ENCODE data around the gene RFFL. TPM values are rescaled to one million over a fixed set of nuclear protein-coding genes. Genes with fewer than 3 reads are reported as not detected.
A peak's percentile ranks its signal among the peaks of the same experiment; 100 is the strongest.
"Not testable (repeated sequence)": the region's sequence is repeated elsewhere in the genome, so short reads cannot be mapped to it uniquely, and the experiment has no call there.

Gene RFFL
- total RNA-seq (2021), result 26.6 to 30.3 TPM (median 27.8 TPM) in 3 replicates
- percentile 67 among the genes with signal in this experiment for Bru-seq, nascent RNA
- long read RNA-seq, experiment 1, full-length matches to known transcripts, result 43 of 97 reads
- long read RNA-seq, experiment 1, partial matches to known transcripts, result 10 of 97 reads
- long read RNA-seq, experiment 1, other reads (novel, unspliced or antisense), result 44 of 97 reads
- long read RNA-seq, experiment 2, full-length matches to known transcripts, result 1 of 24 reads
- long read RNA-seq, experiment 2, partial matches to known transcripts, result 7 of 24 reads
- long read RNA-seq, experiment 2, other reads (novel, unspliced or antisense), result 16 of 24 reads
- long read RNA-seq, experiment 3, full-length matches to known transcripts, result 1 of 1 reads
- long read RNA-seq, experiment 3, partial matches to known transcripts, result 0 of 1 reads
- long read RNA-seq, experiment 3, other reads (novel, unspliced or antisense), result 0 of 1 reads

DNA sequence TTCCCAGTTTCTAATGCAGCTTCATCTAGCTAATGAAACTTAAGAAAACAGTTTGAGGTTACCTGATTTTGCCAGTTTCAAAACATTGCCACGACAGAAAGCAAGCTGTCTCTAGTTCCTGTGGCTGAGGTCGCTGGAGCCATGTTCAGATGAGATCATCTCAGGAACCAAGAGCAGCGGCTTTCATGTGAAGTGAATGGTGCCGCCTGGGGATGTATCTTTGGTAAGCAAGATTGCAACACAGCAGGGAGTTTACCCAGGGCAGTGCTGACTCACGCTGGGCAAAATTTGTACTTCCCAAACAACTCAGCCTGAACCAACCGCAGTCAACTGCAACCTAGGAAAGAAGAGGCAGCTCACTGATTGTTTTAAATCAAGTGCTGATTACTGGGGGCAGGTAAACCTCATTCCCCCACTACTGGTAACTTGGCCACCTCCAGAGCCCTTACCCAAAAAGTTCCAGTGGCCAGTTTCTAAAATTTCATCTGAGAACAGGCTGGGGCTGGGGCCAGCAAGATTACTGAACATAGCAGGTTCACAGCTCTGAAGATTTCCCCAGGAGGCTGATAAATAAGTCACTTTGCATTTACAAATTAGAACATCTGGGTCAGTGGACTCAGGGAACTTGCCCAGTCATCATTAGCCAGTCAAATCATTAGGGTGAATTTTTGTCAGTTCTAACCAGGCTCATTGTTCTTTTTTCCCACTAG lies at the start of gene RFFL:
Gene RFFL (minus strand): TSS at position 194 of the 710 bp plus-strand sequence. CDS start 37,154 bp downstream, outside the sequence.
- Mint-ChIP-seq H3K27me3 (ENCODE audit: low read depth) (no peaks in the 10 kb centered on the region), H3K4me3 (peak within 1 kb of the TSS; percentile 50), H3K36me3 (no peaks in the 10 kb centered on the region), H3K9me3 (no peaks in the 10 kb centered on the region), H3K27ac (peak within 1 kb of the TSS; percentile 99), H3K4me1 (peaks cover 45% of the 10 kb centered on the region)
- peak; percentile 82; the same call in 1 of the 2 replicates for TF ChIP-seq FOXP4 (CRISPR knock-in tag; IDR thresholded peaks at IDR 0.05)
- 0 out of 2 replicates have a peak, but pooled peaks have one; percentile 23 for TF ChIP-seq CREM (CRISPR knock-in tag; IDR thresholded peaks at IDR 0.05)
- peak; percentile 61; the same call in 1 of the 2 replicates for TF ChIP-seq ETV6 (CRISPR knock-in tag; IDR thresholded peaks at IDR 0.05)
- peak; percentile 71; the same call in 1 of the 2 replicates for TF ChIP-seq ZNF423 (CRISPR knock-in tag; IDR thresholded peaks at IDR 0.05)
- no peak for TF ChIP-seq ZNF219 (CRISPR knock-in tag; IDR thresholded peaks at IDR 0.05; ENCODE audit: borderline replicate concordance)
- TF ChIP-seq JUN (CRISPR knock-in tag; IDR thresholded peaks at IDR 0.05), result peak; percentile 27; the same call in 1 of the 2 replicates
- TF ChIP-seq, protein P1, sequence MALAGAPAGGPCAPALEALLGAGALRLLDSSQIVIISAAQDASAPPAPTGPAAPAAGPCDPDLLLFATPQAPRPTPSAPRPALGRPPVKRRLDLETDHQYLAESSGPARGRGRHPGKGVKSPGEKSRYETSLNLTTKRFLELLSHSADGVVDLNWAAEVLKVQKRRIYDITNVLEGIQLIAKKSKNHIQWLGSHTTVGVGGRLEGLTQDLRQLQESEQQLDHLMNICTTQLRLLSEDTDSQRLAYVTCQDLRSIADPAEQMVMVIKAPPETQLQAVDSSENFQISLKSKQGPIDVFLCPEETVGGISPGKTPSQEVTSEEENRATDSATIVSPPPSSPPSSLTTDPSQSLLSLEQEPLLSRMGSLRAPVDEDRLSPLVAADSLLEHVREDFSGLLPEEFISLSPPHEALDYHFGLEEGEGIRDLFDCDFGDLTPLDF (CRISPR knock-in tag; IDR thresholded peaks at IDR 0.05), result no peak
- peak; percentile 70; the same call in 1 of the 2 replicates for TF ChIP-seq GABPB1 (CRISPR knock-in tag; IDR thresholded peaks at IDR 0.05)
- peak; percentile 55; the same call in 1 of the 2 replicates for TF ChIP-seq FOXK1 (CRISPR knock-in tag; IDR thresholded peaks at IDR 0.05)
- no peak for TF ChIP-seq RORB (CRISPR knock-in tag; IDR thresholded peaks at IDR 0.05)
- peak; percentile 96 for TF ChIP-seq NFE2L1 (CRISPR knock-in tag; IDR thresholded peaks at IDR 0.05)
- TF ChIP-seq IRF2 (CRISPR knock-in tag; IDR thresholded peaks at IDR 0.05; ENCODE audit: borderline replicate concordance, low read depth), result no peak
- TF ChIP-seq, protein P2, sequence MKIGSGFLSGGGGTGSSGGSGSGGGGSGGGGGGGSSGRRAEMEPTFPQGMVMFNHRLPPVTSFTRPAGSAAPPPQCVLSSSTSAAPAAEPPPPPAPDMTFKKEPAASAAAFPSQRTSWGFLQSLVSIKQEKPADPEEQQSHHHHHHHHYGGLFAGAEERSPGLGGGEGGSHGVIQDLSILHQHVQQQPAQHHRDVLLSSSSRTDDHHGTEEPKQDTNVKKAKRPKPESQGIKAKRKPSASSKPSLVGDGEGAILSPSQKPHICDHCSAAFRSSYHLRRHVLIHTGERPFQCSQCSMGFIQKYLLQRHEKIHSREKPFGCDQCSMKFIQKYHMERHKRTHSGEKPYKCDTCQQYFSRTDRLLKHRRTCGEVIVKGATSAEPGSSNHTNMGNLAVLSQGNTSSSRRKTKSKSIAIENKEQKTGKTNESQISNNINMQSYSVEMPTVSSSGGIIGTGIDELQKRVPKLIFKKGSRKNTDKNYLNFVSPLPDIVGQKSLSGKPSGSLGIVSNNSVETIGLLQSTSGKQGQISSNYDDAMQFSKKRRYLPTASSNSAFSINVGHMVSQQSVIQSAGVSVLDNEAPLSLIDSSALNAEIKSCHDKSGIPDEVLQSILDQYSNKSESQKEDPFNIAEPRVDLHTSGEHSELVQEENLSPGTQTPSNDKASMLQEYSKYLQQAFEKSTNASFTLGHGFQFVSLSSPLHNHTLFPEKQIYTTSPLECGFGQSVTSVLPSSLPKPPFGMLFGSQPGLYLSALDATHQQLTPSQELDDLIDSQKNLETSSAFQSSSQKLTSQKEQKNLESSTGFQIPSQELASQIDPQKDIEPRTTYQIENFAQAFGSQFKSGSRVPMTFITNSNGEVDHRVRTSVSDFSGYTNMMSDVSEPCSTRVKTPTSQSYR (CRISPR knock-in tag; IDR thresholded peaks at IDR 0.05), result 0 out of 2 replicates have a peak, but pooled peaks have one; percentile 35
- DNase-seq (ENCODE audit: low spot score) (peak; percentile 78), ATAC-seq (peak; percentile 94)
- ChIA-PET POLR2A (interaction anchor here (0.6 to 0.8 kb wide), 5 partner anchors 18 to 234 kb away, joined by 3 to 6 read pairs (median 4); no protein-coding TSS in a partner anchor), CTCF (interaction anchor here (1.2 to 1.9 kb wide), 6 partner anchors 17 to 55 kb away, joined by 3 to 15 read pairs (median 6); partner anchors contain the start of gene RAD51D)

- DNase-seq (ENCODE audit: low spot score); H3K9me3 Mint-ChIP-seq; H3K4me3 Mint-ChIP-seq; ATAC-seq; H3K4me1 Mint-ChIP-seq; POLR2A ChIA-PET; H3K27ac Mint-ChIP-seq; H3K27me3 Mint-ChIP-seq (ENCODE audit: low read depth): not testable (repeated sequence)
- peaks cover 13% of the 10 kb centered on the region for H3K36me3 Mint-ChIP-seq
- CTCF ChIA-PET, result interaction anchor here (0.6 to 2.7 kb wide), 2 partner anchors 9 to 21 kb away, joined by 4 to 10 read pairs; partner anchors contain the start of gene RAD51D
Observed at GRCh38 chr17:35110791-35111190, 47.3 kb upstream of the RFFL start.

All from WTC11 (cell line).